Measurements from ENCODE around the gene KIF18B. TPM values are rescaled to one million over a fixed set of nuclear protein-coding genes. Genes with fewer than 3 reads are reported as not detected.

The KIF18B gene
- total and polyA plus RNA-seq, 7 donors: under 0.01 to 10.5 (median 0.60) TPM

GRCh38 chr17:44982113-44982702 is 34.6 kb upstream of the KIF18B start:
- peaks cover 0 to 4% (median 0%) of the 10 kb centered on the region in 3 donors for H3K27me3 ChIP-seq

GRCh38 chr17:44981221-44981968 is 33.8 kb upstream of the KIF18B start:
- TF ChIP-seq CTCF (IDR thresholded peaks at IDR 0.05): no peak
- no peak for TF ChIP-seq POLR2A (IDR thresholded peaks at IDR 0.05)
- no peak for TF ChIP-seq EP300 (IDR thresholded peaks at IDR 0.05)
- TF ChIP-seq POLR2AphosphoS5 (IDR thresholded peaks at IDR 0.05): no peak
- Histone ChIP-seq H3K4me3 (no peak overlapping the region), H3K27ac (peak overlapping the region in 3 of 4 donors; percentile 77 to 82 (median 79)), H3K27me3 (peaks cover 0 to 4% (median 0%) of the 10 kb centered on the region in 3 donors), H3K9me3 (no peaks in the 10 kb centered on the region), H3K4me1 (peaks cover 0 to 57% (median 52%) of the 10 kb centered on the region in 4 donors), H3K36me3 (no peaks in the 10 kb centered on the region)
- no peak for DNase-seq
- WGBS, 2 donors: 21 to 38% methylated on average over 12 of the region's 12 CpGs
- intact Hi-C loops (cut with DNase I): no loop called here

More at GRCh38 chr17:44982113-44982702, 34.6 kb upstream of the KIF18B start:
- TF ChIP-seq CTCF (IDR thresholded peaks at IDR 0.05) (no peak), POLR2A (IDR thresholded peaks at IDR 0.05) (no peak), EP300 (IDR thresholded peaks at IDR 0.05) (no peak), POLR2AphosphoS5 (IDR thresholded peaks at IDR 0.05) (no peak)
- no peak overlapping the region for H3K4me3 ChIP-seq
- intact Hi-C loops (cut with DNase I): no loop called here
- peak overlapping the region in 2 of 4 donors; percentile 77 to 82 for H3K27ac ChIP-seq
- 95 to 97% methylated on average over 3 of the region's 3 CpGs for WGBS, 2 donors
- H3K36me3 ChIP-seq: no peaks in the 10 kb centered on the region
- H3K4me1 ChIP-seq: peaks cover 0 to 50% (median 48%) of the 10 kb centered on the region in 4 donors
- no peak for DNase-seq
- H3K9me3 ChIP-seq: no peaks in the 10 kb centered on the region

- Histone ChIP-seq H3K27ac (peak overlapping the region; percentile 72 to 82 (median 78)), H3K4me1 (peaks cover 0 to 62% (median 53%) of the 10 kb centered on the region in 4 donors), H3K9me3 (no peaks in the 10 kb centered on the region), H3K4me3 (no peak overlapping the region), H3K27me3 (no peaks in the 10 kb centered on the region), H3K36me3 (no peaks in the 10 kb centered on the region)
- TF ChIP-seq POLR2A (IDR thresholded peaks at IDR 0.05) (no peak), EP300 (IDR thresholded peaks at IDR 0.05) (peak in 1 of 4 donors; percentile 57), POLR2AphosphoS5 (IDR thresholded peaks at IDR 0.05) (peak; percentile 63 to 84 (median 76)), CTCF (IDR thresholded peaks at IDR 0.05) (no peak)
- 28 to 48% methylated on average over 9 of the region's 9 CpGs for WGBS, 2 donors
- DNase-seq: peak; percentile 92
- intact Hi-C loops (cut with DNase I): loop anchor here (2.0 kb wide), 1 partner anchor 39 kb away; no protein-coding TSS in a partner anchor
These were observed 31.9 kb upstream of the KIF18B start for GRCh38 chr17:44979426-44979995.

- DNase-seq: no peak
- WGBS, 2 donors: 84 to 87% methylated on average over 5 of the region's 5 CpGs
- Histone ChIP-seq H3K36me3 (no peaks in the 10 kb centered on the region), H3K27me3 (no peaks in the 10 kb centered on the region), H3K9me3 (no peaks in the 10 kb centered on the region), H3K27ac (peak overlapping the region; percentile 72 to 82 (median 78)), H3K4me1 (peaks cover 0 to 62% (median 53%) of the 10 kb centered on the region in 4 donors), H3K4me3 (no peak overlapping the region)
- intact Hi-C loops (cut with DNase I): loop anchor here (2.0 kb wide), 1 partner anchor 40 kb away; no protein-coding TSS in a partner anchor
- no peak for TF ChIP-seq POLR2AphosphoS5 (IDR thresholded peaks at IDR 0.05)
- TF ChIP-seq POLR2A (IDR thresholded peaks at IDR 0.05): no peak
- TF ChIP-seq CTCF (IDR thresholded peaks at IDR 0.05): no peak
- no peak for TF ChIP-seq EP300 (IDR thresholded peaks at IDR 0.05)
These were observed 31.2 kb upstream of the KIF18B start for GRCh38 chr17:44978807-44979206.

Measured in sigmoid colon (tissue), 7 donors.